IgD-negative memory B cell (primary cell): ENCODE measurements around the gene SORBS1. TPM values are rescaled to one million over a fixed set of nuclear protein-coding genes. Genes with fewer than 3 reads are reported as not detected.
A peak's percentile ranks its signal among the peaks of the same experiment; 100 is the strongest.

Experiments used
- H3K27ac Mint-ChIP-seq, 3 donors: one replicate each; pipeline ENCODE4 v1.8.0; 2020 to 2022; ENCODE audit warnings: mild to moderate bottlenecking in 3 of 3, mixed read lengths in 3 of 3, moderate library complexity in 1 of 3
- H3K27me3 Mint-ChIP-seq: one replicate; pipeline ENCODE4 v1.8.0; 2021; ENCODE audit warnings: mixed read lengths
- H3K36me3 Mint-ChIP-seq: one replicate; pipeline ENCODE4 v1.8.0; 2020; ENCODE audit warnings: mild to moderate bottlenecking, mixed read lengths
- H3K4me1 Mint-ChIP-seq, 3 donors: one replicate each; pipeline ENCODE4 v1.8.0; 2020 to 2022; ENCODE audit warnings: mixed read lengths in 3 of 3, mild to moderate bottlenecking in 1 of 3
- H3K4me3 Mint-ChIP-seq, 4 donors: one replicate each; pipeline ENCODE4 v1.8.0; 2020 to 2022; ENCODE audit warnings: mild to moderate bottlenecking in 4 of 4, mixed read lengths in 4 of 4, moderate library complexity in 3 of 4
- H3K9me3 Mint-ChIP-seq, 3 donors: one replicate each; pipeline ENCODE4 v1.8.0; 2020 to 2021; ENCODE audit warnings: mixed read lengths in 3 of 3, mild to moderate bottlenecking in 1 of 3
- polyA plus RNA-seq: library from polyadenylated mRNA; unstranded; fragments of 300-500 nt; fragmentation: Illumina TruSeq; gene quantifications from one replicate; pipeline ENCODE4 v1.2.3, GENCODE V29; 2021

The SORBS1 gene
- polyA plus RNA-seq, 1 donor from 2014 or later, result 0.41 TPM

DNA sequence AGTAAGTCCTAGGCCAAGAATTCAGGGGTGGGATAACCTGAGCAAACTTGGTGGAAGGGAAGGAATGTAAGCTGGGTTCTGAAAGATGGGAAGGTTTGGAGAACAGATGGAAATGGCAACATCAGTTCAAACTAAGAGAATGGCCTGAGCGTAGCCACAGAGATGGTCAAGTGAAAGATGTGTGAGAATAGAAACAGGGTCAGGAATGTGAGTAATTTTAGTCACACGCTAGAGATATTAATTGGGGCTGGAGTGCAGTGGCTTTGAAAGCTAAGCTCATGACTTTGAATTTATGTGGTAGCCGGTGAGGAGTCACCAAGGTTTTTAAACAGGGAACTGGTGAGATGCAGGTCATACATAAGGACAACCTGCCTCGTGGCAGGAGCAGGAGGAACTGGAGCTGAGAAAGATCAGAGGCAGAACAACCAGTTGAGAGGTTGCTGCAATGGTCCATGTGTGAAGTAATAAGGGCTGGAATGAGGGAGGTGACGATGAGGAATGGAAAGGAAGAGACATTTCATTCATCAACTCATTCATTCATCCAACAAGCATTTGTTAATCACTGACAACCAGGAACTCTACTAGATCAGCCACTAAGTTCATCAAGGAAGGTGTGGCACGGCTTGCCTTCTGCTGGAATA lies 12.9 kb upstream of the SORBS1 start:
- Mint-ChIP-seq H3K4me1 (no peaks in the 10 kb centered on the region), H3K36me3 (no peaks in the 10 kb centered on the region), H3K9me3 (peaks cover 0 to 5% (median 0%) of the 10 kb centered on the region in 3 donors), H3K27me3 (peaks cover 12% of the 10 kb centered on the region), H3K4me3 (no peak overlapping the region), H3K27ac (no peak overlapping the region)

DNA sequence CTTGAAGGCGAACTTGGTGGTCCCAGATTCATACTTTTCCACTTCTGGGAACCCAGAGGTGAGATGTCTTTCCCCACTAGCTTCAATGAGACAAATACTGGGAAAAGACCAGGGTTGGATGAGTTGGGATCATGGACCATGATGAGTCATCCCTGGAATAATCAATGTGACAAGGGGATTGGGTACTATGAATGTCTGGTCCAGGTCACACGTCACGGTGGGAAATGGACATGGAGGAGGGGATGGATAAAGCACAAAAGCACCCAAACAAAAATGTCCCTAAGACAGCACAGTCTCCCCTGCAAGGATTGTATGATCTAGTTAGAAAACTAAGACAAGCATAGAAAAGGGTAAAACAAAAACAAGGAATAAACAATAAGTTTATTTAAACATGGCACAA lies 12.4 kb upstream of the SORBS1 start:
- Mint-ChIP-seq H3K4me3 (no peak overlapping the region), H3K4me1 (no peaks in the 10 kb centered on the region), H3K9me3 (peaks cover 0 to 5% (median 0%) of the 10 kb centered on the region in 3 donors), H3K27ac (no peak overlapping the region), H3K36me3 (no peaks in the 10 kb centered on the region), H3K27me3 (peaks cover 11% of the 10 kb centered on the region)

DNA sequence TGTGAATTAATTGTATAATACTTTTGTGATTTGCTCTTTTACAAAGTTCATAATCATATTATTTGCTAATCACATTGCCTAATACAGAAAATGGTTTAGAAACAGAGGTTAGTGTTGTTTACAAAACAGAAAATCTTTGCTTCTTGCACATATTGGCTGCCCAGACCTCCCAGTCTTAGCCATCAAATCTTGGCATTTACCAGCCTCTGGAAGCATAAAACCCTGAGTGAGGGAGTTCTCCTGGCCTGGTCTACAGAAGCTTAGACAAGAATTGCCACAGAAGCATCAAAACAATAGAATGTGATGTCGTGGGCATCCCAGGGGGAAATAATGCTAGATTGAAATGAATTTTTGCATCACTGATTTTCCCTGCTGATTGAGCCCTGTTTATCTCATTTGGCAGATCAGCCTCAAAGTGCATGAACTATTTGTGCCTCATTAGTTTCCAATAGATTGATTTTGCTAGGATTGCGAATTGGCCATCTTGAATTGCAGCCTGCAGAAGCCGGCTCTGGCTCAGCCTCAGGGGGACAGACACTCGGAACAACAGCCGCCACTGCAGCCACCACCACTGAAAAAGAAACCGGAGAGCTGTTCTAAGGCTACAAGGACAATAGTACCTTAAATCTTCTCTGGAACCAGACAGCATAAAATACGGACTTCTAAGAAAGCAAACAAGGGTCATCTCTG lies 11.1 kb upstream of the SORBS1 start:
- peaks cover 8% of the 10 kb centered on the region for H3K27me3 Mint-ChIP-seq
- H3K27ac Mint-ChIP-seq, result no peak overlapping the region
- no peak overlapping the region for H3K4me3 Mint-ChIP-seq
- H3K9me3 Mint-ChIP-seq, result peaks cover 0 to 5% (median 0%) of the 10 kb centered on the region in 3 donors
- H3K4me1 Mint-ChIP-seq, result no peaks in the 10 kb centered on the region
- no peaks in the 10 kb centered on the region for H3K36me3 Mint-ChIP-seq

DNA sequence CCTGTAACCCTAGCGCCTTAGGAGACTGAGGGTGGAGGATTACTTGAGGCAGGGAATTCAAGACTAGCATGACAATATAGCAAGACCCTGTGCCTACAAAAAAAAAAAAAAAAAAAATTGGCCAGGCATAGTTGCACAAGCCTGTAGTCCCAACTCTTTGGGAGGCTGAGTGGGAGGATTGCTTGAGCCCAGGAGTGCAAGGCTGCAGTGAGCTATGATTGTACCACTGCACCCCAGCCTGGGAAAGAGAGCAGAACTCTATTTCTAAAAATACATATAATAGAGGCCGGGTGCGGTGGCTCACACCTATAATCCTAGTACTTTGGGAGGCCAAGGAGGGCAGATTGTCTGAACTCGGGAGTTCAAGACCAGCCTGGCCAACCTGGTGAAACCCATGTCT lies 10.2 kb upstream of the SORBS1 start:
- no peaks in the 10 kb centered on the region for H3K36me3 Mint-ChIP-seq
- H3K4me3 Mint-ChIP-seq, result peak overlapping the region in 1 of 4 donors; percentile 32
- no peak overlapping the region for H3K27ac Mint-ChIP-seq
- H3K4me1 Mint-ChIP-seq, result no peaks in the 10 kb centered on the region
- peaks cover 0 to 5% (median 0%) of the 10 kb centered on the region in 3 donors for H3K9me3 Mint-ChIP-seq
- H3K27me3 Mint-ChIP-seq, result peaks cover 8% of the 10 kb centered on the region

DNA sequence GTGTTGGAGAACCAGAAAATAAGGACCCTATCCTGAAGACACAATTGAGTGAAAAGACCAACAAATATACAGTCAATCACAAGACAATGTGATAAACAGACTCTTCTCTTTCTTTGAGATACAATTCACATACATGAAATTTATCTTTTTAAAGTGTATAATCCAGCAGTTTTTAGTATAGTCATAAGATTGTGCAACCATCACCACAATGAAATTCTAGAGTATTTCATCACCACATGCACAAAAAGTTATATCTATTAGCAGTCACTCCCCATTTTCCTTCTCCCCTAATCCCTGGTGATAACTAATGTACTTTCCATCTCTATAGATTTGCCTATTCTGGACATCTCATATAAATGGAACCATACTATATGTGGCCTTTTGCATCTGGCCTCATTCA lies 8.2 kb upstream of the SORBS1 start:
- H3K4me3 Mint-ChIP-seq, result no peak overlapping the region

DNA sequence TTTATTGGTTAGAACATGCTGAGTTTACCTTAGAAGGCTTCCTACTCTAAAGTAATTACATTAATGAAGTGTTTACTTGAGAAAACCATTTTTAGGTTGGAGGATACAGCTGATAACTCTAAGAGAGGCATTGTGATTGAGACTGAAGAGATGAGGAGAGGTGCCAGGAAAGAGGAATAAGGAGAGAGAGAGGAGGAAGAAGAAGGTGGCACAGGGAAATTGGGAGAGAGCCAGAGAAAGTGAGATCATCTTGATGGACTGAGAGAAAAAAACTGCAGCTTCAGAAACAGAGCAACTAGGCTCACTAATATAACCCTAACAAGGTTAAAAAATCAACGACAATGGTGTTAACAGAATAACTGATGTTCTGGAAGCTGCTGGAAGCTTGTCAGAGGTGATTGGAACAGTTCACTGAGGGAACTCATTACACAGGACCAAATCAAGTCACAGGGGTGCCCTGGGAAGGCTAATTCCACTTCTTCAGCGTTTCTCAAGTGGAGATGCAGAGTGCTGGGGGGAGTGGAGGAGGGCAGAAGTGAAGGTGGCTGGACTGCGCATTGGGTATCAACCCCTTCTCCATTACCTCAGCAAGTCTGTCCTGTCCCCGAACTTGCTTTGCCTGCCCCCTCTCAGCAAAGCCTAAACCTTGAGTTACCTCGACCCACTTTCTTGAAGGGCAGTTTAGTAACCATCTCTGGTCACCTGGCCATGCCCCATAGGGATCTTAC lies 6.9 kb upstream of the SORBS1 start:
- Mint-ChIP-seq H3K9me3 (no peaks in the 10 kb centered on the region), H3K4me3 (no peak overlapping the region), H3K27ac (no peak overlapping the region)

More for the DNA sequence above, 8.2 kb upstream of the SORBS1 start:
- no peaks in the 10 kb centered on the region for H3K36me3 Mint-ChIP-seq
- H3K4me1 Mint-ChIP-seq, result no peaks in the 10 kb centered on the region
- peaks cover 9% of the 10 kb centered on the region for H3K27me3 Mint-ChIP-seq
- no peak overlapping the region for H3K27ac Mint-ChIP-seq
- H3K9me3 Mint-ChIP-seq, result peaks cover 0 to 5% (median 0%) of the 10 kb centered on the region in 3 donors

DNA sequence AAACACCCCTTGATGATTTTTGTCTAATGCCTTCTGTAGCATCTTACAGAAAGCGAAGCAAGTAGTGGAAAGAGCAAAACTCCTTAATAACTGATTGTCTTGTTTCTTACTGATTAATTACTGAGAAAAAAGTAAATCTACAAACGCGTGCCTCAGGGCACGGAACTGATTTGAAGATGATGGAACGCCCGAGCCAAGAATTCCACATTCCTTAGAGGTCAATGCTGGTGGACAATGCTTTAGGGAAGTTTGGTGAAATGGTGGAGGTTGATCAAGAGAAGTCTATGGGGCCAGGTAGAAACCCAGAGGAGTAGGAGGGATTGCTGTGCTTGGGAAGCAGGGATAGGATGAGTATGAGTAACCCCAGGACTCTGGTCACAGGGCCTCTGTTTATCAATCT lies 5.0 kb upstream of the SORBS1 start:
- H3K27me3 Mint-ChIP-seq, result peaks cover 5% of the 10 kb centered on the region
- H3K9me3 Mint-ChIP-seq, result no peaks in the 10 kb centered on the region
- no peak overlapping the region for H3K4me3 Mint-ChIP-seq
- no peaks in the 10 kb centered on the region for H3K36me3 Mint-ChIP-seq
- no peak overlapping the region for H3K27ac Mint-ChIP-seq
- H3K4me1 Mint-ChIP-seq, result peaks cover 0 to 3% (median 2%) of the 10 kb centered on the region in 3 donors

More for the DNA sequence above, 6.9 kb upstream of the SORBS1 start:
- no peaks in the 10 kb centered on the region for H3K36me3 Mint-ChIP-seq
- H3K27me3 Mint-ChIP-seq, result peaks cover 9% of the 10 kb centered on the region
- H3K4me1 Mint-ChIP-seq, result no peaks in the 10 kb centered on the region

DNA sequence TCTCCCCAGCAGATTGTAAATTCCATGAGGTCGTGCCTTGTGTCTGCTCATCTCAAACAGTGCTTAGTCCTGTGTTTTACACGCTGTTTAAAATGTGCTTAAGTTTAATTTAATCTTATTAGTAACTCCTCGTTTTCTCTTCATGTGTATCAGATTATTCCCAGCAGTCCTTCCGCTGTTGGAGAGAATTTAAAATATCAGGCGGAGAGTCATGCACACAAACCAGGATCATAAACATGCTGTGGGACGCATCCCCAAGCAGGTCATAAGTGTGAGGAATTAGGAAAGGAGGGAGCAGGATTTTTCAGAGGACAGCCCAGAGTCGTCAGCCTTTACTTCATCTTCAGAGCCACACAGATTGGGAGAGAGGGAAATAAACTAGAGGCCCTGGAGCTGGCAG lies 4.2 kb upstream of the SORBS1 start:
- Mint-ChIP-seq H3K27ac (no peak overlapping the region), H3K4me3 (peak overlapping the region in 1 of 4 donors; percentile 42), H3K27me3 (peaks cover 5% of the 10 kb centered on the region), H3K9me3 (no peaks in the 10 kb centered on the region), H3K36me3 (no peaks in the 10 kb centered on the region), H3K4me1 (peaks cover 0 to 3% (median 2%) of the 10 kb centered on the region in 3 donors)

DNA sequence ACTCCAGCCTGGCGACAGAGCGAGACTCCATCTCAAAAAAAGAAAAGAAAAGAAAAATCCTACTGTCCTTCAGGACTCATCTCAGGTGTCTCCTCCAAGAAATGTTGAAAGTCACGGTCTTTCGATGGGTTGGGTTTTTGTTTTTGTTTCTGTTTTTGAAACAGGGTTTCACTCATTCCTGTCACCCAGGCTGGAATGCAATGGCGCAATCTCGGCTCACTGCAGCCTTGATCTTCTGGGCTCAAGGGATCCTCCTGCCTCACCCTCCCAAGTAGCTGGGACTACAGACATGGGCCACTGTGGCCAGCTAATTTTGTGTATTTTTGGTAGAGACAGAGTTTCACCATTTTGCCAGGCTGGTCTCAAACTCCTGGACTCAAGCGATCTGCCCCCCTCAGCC lies 3.1 kb upstream of the SORBS1 start:
- no peaks in the 10 kb centered on the region for H3K9me3 Mint-ChIP-seq
- no peak overlapping the region for H3K27ac Mint-ChIP-seq
- no peaks in the 10 kb centered on the region for H3K36me3 Mint-ChIP-seq
- H3K27me3 Mint-ChIP-seq, result peaks cover 7% of the 10 kb centered on the region
- H3K4me3 Mint-ChIP-seq, result no peak overlapping the region
- H3K4me1 Mint-ChIP-seq, result peaks cover 0 to 8% (median 2%) of the 10 kb centered on the region in 3 donors

DNA sequence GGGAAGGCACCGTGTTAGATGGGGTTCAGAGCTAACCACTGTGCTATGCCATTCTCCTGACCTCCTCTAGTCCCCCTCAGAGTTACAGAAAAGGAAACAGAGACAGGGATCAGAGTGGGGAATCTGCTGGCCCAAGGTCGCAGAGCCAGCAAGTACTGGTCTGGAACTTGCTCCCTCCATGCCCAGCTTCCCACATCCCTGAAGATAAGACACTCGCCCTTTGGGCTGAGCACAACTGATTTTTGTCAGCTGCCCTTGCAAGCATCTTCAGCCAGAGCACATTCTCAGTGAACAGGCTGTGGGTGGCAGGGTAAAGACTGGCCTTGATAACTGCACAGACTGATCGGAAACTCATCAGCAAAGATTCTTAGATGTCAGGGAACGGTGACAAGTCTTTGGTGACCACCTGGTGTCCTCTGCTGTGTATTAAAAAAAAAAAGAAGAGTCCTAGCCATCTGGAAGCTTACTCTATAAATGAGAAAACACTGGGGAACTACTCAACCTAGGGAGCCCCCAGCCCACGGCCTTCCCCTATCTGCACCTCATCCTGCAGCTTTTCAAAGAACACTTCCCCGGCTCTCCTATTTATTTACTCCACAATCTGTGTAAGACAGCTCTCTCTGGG lies 1.3 kb upstream of the SORBS1 start:
- no peaks in the 10 kb centered on the region for H3K36me3 Mint-ChIP-seq
- peaks cover 0 to 8% (median 2%) of the 10 kb centered on the region in 3 donors for H3K4me1 Mint-ChIP-seq
- peak overlapping the region; percentile 33 to 99 (median 96) for H3K4me3 Mint-ChIP-seq
- H3K9me3 Mint-ChIP-seq, result no peaks in the 10 kb centered on the region
- peaks cover 14% of the 10 kb centered on the region for H3K27me3 Mint-ChIP-seq
- H3K27ac Mint-ChIP-seq, result no peak overlapping the region

DNA sequence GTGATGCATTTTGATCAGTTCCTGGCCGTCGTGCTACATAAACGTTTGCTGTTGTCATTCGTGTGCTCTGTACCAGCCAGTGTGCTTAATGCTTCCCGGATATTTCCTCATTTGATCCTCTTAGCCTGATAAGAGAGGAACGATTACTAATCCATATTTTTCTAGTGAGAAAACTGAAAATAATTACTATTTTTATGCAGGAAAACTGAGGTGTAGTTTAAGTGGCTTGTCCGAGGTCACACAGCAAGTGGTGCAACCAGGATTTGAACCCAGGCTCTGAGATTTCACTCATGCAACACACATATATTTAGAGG lies 650 bp upstream of the SORBS1 start:
- Mint-ChIP-seq H3K4me1 (peaks cover 0 to 8% (median 2%) of the 10 kb centered on the region in 3 donors), H3K4me3 (peak overlapping the region; percentile 94 to 99 (median 96)), H3K27me3 (peaks cover 14% of the 10 kb centered on the region), H3K36me3 (no peaks in the 10 kb centered on the region), H3K27ac (peak overlapping the region; percentile 3 to 52 (median 20)), H3K9me3 (no peaks in the 10 kb centered on the region)

DNA sequence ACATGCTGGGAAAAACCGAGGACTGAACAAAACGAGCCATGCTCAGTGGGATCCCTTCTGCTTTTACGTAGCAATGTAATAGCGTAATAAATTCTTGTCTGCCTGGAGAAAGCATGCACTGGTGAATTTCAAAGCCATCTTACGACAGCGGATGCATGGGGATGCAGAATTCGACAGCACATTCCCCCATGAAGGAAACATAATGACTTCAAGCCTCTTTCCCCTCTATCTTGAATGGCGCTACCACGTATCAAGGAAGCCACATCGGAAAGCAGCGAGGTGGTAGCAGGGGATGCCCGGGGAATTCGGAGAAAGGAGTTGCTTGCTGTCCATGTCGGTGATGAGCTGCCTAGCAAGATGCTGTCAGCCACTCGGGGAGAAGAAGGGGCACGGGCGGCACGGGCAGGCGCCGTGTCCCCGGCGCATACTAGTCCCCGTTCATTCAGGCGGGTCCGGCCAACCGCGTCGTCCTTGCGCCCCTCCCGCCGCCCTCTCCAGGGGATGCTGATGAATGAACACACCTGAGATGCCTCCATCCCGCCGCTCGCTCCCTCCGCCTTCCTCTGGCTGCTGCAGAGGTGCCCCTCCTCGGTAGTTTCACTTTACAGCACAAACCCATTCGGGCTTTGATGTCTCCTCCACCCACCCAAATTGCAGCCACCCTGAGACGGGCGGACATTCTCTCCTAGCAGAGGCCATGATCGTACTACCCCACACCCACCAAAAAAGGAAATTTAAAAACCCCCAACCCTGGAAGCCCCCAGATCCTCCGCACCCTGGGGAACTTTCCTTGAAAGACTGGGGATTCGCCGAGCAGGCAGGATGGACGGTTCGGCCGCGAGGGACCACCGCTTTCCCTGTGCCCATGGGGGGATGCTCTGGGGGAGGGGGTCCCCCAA lies 644 bp downstream of the SORBS1 start:
- Mint-ChIP-seq H3K27me3 (peaks cover 12% of the 10 kb centered on the region), H3K4me3 (peak overlapping the region; percentile 94 to 99 (median 99)), H3K27ac (peak overlapping the region in 2 of 3 donors; percentile 52 to 89), H3K9me3 (no peaks in the 10 kb centered on the region), H3K36me3 (no peaks in the 10 kb centered on the region), H3K4me1 (peaks cover 0 to 8% (median 2%) of the 10 kb centered on the region in 3 donors)

DNA sequence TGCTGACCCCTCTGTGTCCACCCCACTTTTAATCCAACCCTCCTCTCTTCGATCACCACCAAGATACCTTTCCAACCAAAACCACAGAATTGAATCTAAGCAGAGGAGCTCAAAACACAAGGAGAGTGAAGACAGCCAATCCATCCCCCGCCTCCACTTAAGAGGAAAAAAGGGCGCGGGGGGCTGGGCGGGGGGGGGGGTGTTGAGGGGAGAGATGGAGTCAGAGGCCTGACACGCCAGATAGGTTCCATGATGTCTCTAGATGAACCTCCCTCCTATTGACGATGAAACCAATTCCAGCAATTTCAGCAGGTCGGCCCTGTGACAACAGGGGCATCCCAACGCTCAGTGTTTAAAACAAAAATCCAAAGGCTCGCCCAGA lies 1.3 kb downstream of the SORBS1 start:
- peak overlapping the region; percentile 55 to 99 (median 96) for H3K4me3 Mint-ChIP-seq
- H3K27ac Mint-ChIP-seq, result peak overlapping the region in 2 of 3 donors; percentile 6 to 52
- H3K27me3 Mint-ChIP-seq, result peaks cover 12% of the 10 kb centered on the region
- peaks cover 0 to 8% (median 2%) of the 10 kb centered on the region in 3 donors for H3K4me1 Mint-ChIP-seq
- H3K36me3 Mint-ChIP-seq, result no peaks in the 10 kb centered on the region
- H3K9me3 Mint-ChIP-seq, result no peaks in the 10 kb centered on the region

DNA sequence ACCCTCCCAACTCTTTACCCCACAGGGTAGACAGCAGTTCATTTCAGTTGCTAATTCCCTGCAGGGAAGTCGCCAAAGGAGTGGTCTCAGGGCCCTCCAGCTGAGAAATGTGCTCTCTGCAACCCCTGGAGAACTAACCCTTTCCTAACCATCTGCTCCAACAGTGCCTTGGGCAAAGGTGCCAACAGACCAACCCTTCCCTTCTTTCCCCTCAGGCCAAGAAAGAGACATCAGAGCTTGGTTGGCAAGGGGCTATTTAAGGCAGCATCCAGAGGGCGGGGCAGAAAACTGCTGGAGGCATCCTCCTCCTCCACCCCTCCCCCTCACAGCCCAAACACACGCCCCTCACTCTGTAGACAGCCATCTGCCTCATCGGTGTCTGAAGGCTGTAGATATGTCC lies 1.7 kb downstream of the SORBS1 start:
- Mint-ChIP-seq H3K27ac (peak overlapping the region in 1 of 3 donors; percentile 6), H3K4me3 (peak overlapping the region in 3 of 4 donors; percentile 48 to 94 (median 55)), H3K27me3 (peaks cover 12% of the 10 kb centered on the region), H3K36me3 (no peaks in the 10 kb centered on the region), H3K9me3 (no peaks in the 10 kb centered on the region), H3K4me1 (peaks cover 0 to 8% (median 2%) of the 10 kb centered on the region in 3 donors)
